NCI-H510A (cell line): Measurements from ENCODE around the gene RAB40B.
A peak's percentile ranks its signal among the peaks of the same experiment; 100 is the strongest.

ENCODE experiments used
- DNase-seq: peaks from one replicate; lab custom pipeline; 2025; lab: John Stamatoyannopoulos, UW

RAB40B gene

GRCh38 chr17:82716203-82717010, 17.9 kb upstream of the RAB40B start, which contains the start of gene FN3KRP:
TSS of gene FN3KRP (plus strand) at chr17:82716706. CDS start at chr17:82716756, 50 bp downstream.
- DNase-seq = peak; percentile 87

- DNase-seq = no peak
These were observed 14.7 kb upstream of the RAB40B start for GRCh38 chr17:82713071-82713723.

GRCh38 chr17:82710499-82711232, 12.2 kb upstream of the RAB40B start:
- DNase-seq = no peak

DNA sequence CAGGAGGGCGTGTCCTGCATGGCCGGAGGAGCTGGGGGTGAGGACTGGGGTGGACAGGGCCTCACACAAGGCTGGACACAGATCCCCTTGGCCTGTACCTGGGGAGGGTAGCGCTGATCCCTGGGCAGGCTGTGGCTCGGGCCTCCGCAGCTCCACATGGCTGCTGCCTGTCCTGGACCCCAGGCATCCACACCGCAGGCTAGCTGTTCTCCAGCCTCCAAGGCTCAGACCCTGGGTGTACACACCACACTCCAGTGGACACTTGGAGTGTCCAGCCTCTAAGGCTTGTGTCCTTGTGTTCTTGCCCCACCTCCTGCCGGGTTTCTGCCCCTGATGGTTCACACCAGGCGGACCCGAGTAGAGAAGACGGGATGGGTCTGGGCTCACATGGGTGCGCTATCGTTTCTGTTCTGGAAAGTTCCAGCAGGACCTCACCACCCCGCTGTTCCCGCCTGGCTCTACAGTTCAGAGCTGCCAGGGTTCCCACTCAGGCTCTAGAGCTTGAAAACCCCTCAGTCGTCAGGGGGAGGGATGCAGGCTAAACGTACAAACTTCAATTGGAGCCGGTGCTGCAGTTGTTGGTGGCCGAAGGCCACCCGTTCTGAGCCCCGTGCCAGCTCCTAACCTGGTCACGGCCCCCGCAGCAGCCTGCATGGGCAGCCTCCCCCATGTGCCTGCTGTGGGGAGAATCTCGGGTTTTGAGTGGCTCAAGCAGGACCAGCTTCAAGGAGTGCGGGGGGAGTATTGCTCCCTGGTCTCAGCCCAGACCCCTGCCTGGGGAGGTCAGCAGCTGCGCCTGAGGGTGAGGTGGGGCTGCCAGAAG, 11.4 kb upstream of the RAB40B start:
- DNase-seq = no peak

- DNase-seq = no peak
These were observed 10.7 kb upstream of the RAB40B start for GRCh38 chr17:82709024-82709675.

GRCh38 chr17:82705756-82706155, 7.3 kb upstream of the RAB40B start:
- no peak for DNase-seq

DNA sequence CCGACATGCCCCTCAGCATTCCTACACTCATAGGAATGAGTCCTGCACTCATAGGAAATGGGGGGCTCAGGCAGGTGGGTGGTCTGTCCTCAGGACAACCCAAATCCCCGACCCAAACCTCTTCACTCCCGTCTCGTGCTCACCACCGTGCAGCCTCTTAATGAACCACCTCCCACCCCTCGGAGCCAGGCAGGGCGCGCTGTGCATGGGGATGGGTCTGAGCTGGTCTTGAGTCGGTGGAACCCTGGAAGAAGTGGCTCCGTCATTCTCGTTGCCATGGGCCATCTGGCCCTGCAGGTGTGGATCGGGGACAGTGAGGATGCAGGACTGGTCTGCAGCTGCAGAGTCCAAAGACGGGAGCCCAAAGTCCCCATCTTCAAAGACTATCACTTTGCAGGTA, 6.4 kb upstream of the RAB40B start:
- no peak for DNase-seq

GRCh38 chr17:82703935-82704865, 5.7 kb upstream of the RAB40B start:
- no peak for DNase-seq

GRCh38 chr17:82703036-82703745, 4.7 kb upstream of the RAB40B start:
- DNase-seq = no peak

DNA sequence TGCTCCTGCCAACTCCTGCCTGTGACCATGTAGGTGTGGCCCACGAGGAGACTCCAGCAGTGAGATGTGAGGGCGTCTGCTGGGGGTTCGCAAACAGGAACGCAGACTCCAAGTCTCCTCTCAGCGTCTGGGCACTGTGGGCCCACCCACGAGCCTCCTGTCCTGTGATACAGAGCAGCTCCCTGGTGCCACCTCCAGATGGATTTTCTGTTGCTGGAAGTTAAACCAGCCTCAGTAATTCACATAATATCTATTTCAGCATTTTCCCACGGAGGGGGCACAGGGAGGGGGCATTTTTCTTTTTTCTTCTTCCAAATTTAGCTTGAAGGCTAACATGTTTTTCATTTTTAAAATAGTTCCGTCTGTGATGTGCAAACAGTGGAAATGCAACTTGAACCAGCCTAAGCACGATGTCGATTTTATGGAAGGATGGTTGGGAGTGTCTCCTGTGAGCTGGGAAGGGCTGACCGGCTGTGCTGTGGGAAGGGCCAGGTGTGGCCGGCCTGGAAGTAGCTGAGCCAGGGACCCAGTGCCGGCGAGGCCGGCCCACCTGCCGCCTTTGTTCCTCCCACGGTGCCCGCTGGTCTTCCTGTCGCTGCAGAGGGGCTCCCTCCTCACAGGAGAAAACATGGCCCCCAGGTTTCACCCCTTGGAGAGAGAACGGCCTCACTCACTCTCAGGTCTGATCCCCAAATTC, 3.9 kb upstream of the RAB40B start:
- no peak for DNase-seq

DNA sequence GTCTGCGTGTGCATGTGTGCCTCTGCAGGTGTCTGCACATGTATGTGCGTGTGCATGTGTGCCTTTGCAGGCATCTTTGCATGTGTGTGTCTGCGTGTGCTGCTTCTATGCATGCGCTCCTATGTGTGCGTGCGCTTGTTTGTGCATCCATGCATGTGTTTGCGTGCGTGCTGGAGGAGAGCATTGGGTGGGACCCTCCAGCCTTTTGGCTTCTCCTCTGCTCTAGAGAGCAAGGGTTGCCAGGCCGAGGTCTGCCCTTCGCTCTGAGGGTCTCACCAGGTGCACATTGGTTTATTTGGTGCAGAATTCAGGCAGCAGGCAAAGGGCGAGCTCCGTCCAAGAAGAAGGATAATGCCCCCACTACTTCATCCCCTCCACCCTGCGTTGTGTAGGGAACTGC, 1.1 kb upstream of the RAB40B start:
- DNase-seq = no peak

DNA sequence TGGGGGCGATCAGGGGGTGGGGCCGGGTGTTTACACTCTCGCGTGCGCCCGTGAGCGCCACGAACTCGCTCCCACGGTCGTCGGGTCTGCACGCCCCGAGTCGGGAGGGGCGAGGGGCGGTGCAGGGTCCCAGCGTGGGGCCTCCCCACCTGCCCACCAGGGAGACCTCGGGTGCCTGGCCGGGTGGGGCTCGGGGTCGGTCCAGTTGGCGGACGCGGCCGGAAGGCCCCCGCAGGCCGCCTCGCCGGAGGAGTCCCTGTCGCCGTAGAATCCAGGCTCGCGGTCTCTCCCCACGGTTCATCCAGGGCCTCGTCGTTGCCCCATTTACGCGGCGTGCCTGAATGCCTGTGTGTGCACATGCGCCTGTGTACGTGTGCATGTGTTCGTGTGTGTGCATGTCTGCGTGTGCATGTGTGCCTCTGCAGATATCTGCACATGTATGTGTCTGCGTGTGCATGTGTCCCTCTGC, 510 bp upstream of the RAB40B start:
- no peak for DNase-seq

DNA sequence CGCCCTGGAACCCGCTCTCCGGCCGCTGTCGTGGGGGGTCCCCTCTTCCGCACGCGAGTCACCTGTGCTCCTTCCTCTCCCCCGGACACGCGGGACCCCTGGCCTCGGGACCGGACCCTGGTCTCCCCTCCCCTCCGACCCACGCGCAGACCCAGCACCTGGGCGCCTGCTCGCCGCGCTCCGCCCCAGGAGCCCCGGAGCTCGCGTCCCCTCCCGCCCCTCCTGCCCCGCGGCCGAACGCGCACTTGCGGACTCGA, 762 bp downstream of the RAB40B start:
- no peak for DNase-seq

DNA sequence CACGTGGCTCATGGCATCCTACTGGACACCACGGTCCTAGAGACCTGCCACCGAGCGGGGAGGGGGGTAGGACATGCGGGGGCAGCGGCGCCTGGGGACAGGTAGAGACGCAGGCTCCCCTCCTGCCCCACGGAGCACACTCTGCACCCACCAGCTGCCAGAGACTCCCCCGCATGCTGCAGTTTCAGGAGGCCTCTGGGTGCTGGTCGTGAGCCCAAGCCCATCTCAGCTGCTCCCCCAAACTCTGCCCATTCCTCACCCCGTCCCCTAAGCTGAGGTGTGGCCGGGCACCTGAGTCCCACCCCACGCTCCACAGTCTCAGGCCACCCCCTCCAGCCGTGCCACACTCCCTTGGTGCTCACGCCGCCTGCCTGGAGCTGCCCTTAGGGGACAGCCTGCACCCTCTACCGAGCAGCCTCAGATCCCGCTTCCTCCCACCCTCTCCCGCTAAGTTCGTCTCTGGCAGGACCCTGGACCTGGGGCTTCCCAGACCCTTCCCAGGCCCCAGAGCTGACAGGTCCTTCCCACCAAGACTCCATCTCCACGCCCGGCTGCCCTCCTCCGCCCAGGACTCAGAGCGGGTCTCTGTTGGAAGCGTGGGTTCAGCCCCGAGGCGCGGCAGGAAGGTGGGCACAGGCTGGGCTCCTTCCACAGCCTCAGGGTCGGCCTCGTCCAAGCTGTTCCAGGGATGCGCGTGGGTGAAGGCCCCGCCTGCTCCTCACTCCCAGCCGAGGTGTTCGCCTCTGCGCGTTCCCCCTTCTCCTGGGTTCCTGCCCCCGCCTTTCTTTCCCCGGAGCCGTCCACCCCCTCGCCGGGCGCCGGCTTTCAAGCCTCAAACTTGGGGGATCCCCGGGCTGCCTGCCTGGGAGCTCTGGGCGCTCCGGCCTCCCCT, 1.3 kb downstream of the RAB40B start:
- DNase-seq = no peak

DNA sequence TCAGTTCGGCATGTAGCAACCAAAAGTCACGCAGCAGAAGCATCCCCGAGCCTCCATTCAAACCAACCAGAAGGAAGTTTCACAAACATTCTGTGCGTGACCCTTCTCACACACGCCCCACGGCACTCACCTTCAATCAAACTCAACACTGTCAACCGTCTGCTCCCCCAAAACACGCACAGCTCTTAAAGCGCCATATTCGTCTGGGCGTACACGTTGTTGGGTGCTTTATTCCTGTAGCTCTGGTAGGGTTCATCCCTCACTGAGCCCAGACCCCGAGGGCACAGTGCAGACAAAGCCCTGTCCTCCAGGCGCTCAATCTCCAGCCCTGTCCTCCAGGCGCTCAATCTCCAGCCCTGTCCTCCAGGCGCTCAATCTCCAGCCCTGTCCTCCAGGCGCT, 2.2 kb downstream of the RAB40B start:
- no peak for DNase-seq

DNA sequence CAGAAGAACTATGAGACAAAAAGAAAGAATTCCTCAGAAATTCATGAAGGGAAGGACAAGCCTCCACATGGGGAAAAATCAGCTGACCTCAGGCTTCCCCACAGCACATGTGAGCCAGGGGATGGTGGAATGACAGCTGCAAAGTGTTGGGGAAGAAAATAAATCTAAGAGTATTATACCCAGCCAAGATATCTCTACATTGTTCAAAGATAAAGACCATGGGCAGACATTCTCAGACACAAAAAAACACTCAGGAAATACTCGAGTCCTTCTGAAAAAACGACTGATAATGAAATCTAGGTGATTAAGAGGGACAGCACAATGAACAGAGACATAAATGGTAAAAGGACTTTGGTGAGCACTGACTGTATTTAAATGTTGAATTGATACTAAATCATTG, 3.9 kb downstream of the RAB40B start:
- no peak for DNase-seq

- no peak for DNase-seq
These were observed 5.2 kb downstream of the RAB40B start for GRCh38 chr17:82693168-82693867.

GRCh38 chr17:82692268-82692667, 6.2 kb downstream of the RAB40B start:
- DNase-seq = no peak
